AG04450 (cell line): ENCODE results near the gene BTAF1. TPM values are rescaled to one million over a fixed set of nuclear protein-coding genes. Genes with fewer than 3 reads are reported as not detected.

Source experiments
- CTCF ChIA-PET: fragments of 300-600, 350-600 bp; formaldehyde crosslinking; extraction: SDS; loops from one replicate; lab custom pipeline; 2022; ENCODE audit warnings: antibody characterized with exemption, inconsistent platforms; lab: Charles Lee
- POLR2A ChIA-PET: fragments of 350-600 bp; formaldehyde crosslinking; extraction: SDS; loops from one replicate; lab custom pipeline; 2021; ENCODE audit warnings: antibody characterized with exemption, inconsistent platforms; lab: Yijun Ruan, JAX
- DNase-seq: peaks from one replicate; pipeline ENCODE4 v3.0.0-alpha.2; 2011; ENCODE audit warnings: low read depth, low spot score
- H3K27ac ChIP-seq: one replicate; pipeline ENCODE4 v1.5.1; 2012; ENCODE audit warnings: low read depth, low read length, control low read depth
- H3K27me3 ChIP-seq: one replicate; pipeline ENCODE4 v1.6.0; 2012; ENCODE audit warnings: low read length; ENCODE audit not compliant: control insufficient read depth, insufficient read depth
- H3K4me3 ChIP-seq: 2 replicates; pipeline ENCODE4 v1.5.1; 2011; ENCODE audit warnings: mild to moderate bottlenecking, low read depth, low read length, control low read depth
- H3K9me3 ChIP-seq: 2 replicates; pipeline ENCODE4 v1.5.1; 2012; ENCODE audit warnings: low read length; ENCODE audit not compliant: control insufficient read depth, insufficient read depth
- CTCF ChIP-seq: IDR thresholded peaks from 2 replicates; pipeline ENCODE4 v1.5.1; 2011; ENCODE audit warnings: low read depth, low read length, control low read depth, inconsistent platforms
- polyA plus RNA-seq: library from polyadenylated mRNA; depleted of rRNA; stranded (reverse); fragments of >200 nt; gene quantifications from 2 replicates; pipeline ENCODE4 v1.2.3, GENCODE V29; 2011

Gene BTAF1
- polyA plus RNA-seq, 1 experiment, result 35.0 TPM

DNA sequence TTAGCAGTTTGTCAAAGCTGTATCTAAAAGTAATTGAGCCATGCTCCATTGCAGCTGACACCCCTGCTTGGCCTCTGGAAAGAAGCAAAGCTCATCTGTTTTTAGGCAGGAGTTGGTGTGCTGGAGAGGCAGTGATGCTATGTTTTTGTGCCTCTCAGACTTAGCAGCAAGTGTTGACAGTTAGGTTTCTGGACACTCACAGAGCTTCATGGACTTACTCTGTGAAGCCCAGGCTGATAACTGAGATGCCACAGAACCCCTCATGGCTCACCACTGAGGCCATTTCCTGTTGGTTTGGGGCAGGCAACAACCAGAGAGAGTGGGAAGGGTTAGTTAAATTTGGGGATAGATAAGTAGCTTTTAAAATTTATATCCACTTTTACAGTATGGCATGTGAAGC is 59.8 kb downstream of the BTAF1 start:
- Histone ChIP-seq H3K9me3 (no peaks in the 10 kb centered on the region), H3K27me3 (no peaks in the 10 kb centered on the region), H3K27ac (no peak overlapping the region), H3K4me3 (no peak overlapping the region)
- POLR2A ChIA-PET, result no interaction called here
- CTCF ChIA-PET, result interaction anchor here (0.7 kb wide), 1 partner anchor 1265 kb away, joined by 7 read pairs; no protein-coding TSS in a partner anchor
- no peak for TF ChIP-seq CTCF
- DNase-seq, result no peak

DNA sequence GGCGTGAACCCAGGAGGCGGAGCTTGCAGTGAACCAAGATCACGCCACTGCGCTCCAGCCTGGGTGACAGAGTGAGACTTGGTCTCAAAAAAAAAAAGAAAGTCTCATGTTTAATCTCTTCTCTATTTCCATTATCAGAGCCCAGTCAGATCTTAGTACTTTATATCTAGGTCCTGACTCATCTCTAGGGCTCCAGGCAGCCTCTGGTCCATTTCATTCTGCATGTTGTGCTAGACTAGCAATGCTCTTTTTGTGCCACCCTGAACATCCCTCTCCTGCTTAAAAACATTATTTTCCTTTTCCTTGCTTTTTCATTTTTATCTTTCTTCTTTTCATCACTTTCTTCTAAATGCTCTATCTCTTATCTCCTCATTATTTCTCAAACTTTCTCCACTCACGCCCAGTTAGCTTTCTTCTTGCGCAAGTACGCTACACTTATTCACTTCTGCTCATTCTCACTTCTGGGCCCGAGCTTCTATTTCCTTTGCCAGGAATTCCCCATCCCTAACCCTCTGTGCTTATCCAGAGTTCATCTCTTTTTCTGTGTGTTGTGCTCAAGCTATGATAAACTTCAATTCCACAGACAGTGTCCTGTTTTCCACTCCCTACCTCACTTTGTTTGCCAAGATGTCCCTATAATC is 63.9 kb downstream of the BTAF1 start:
- Histone ChIP-seq H3K9me3 (no peaks in the 10 kb centered on the region), H3K27ac (no peak overlapping the region), H3K4me3 (no peak overlapping the region), H3K27me3 (no peaks in the 10 kb centered on the region)
- DNase-seq, result no peak
- no peak for TF ChIP-seq CTCF
- ChIA-PET CTCF (interaction anchor here (0.5 kb wide), 1 partner anchor 564 kb away, joined by 4 read pairs; no protein-coding TSS in a partner anchor), POLR2A (no interaction called here)

DNA sequence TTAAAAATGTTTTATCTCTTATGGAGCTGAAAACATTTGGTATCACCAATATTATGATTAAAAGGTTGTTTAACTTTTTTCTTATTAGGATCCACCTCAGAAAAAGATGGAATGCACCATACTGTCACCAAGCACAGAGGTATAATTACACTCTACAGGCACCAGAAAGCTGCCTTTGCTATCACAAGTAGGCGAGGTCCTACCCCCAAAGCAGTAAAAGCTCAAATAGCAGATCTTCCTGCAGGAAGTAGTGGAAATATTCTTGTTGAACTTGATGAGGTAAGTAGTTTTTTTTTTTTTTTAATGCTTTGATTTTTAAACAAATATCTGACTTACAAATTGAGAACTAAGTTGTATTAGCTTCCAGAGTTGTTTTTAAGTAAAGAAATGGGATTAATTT is 68.5 kb downstream of the BTAF1 start:
- H3K27me3 ChIP-seq, result no peaks in the 10 kb centered on the region
- ChIA-PET POLR2A (no interaction called here), CTCF (interaction anchor here (0.6 to 0.9 kb wide), 2 partner anchors 11 to 33 kb away, joined by 3 to 4 read pairs; no protein-coding TSS in a partner anchor)

GRCh38 chr10:91996266-91996665 is 72.7 kb downstream of the BTAF1 start:
- no peak for TF ChIP-seq CTCF
- no peak for DNase-seq
- no peaks in the 10 kb centered on the region for H3K9me3 ChIP-seq
- CTCF ChIA-PET, result interaction anchor here (0.7 kb wide), 1 partner anchor 438 kb away, joined by 3 read pairs; no protein-coding TSS in a partner anchor
- POLR2A ChIA-PET, result no interaction called here
- no peak overlapping the region for H3K27ac ChIP-seq
- no peaks in the 10 kb centered on the region for H3K27me3 ChIP-seq
- H3K4me3 ChIP-seq, result no peak overlapping the region

More for the DNA sequence above, 68.5 kb downstream of the BTAF1 start:
- TF ChIP-seq CTCF, result no peak
- no peak for DNase-seq
- H3K9me3 ChIP-seq, result no peaks in the 10 kb centered on the region
- no peak overlapping the region for H3K27ac ChIP-seq
- no peak overlapping the region for H3K4me3 ChIP-seq

DNA sequence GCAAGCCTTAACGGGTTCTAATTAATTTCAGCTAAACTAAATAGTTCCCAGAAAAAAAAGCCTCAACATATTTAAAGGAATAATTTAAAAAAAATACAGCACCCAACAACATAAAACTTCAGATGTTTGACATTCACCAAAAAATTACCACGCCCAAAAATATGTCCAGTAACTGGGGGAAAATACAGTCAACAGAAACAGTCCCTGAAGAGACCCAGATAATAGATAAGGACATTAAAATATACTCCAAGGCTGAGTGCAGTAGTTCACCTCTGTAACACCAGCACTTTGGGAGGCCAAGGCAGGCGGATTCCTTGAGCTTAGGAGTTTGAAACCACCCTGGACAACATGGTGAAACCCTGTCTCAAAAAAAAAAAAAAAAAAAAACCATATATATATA is 78.0 kb downstream of the BTAF1 start:
- CTCF ChIA-PET, result no interaction called here
- Histone ChIP-seq H3K27ac (no peak overlapping the region), H3K27me3 (no peaks in the 10 kb centered on the region), H3K9me3 (peaks cover 3% of the 10 kb centered on the region; the same call in 1 of the 2 replicates), H3K4me3 (no peak overlapping the region)
- no peak for DNase-seq
- no peak for TF ChIP-seq CTCF
- POLR2A ChIA-PET, result no interaction called here
